Gastrocnemius medialis (tissue), 4 donors: ENCODE results near the gene NXN.

Experiments used
- POLR2A ChIP-seq, 2 donors: fragments of 450-650 bp; IDR thresholded peaks; one replicate each; pipeline ENCODE4 v1.6.1; 2017; ENCODE audit warnings: antibody characterized with exemption in 2 of 2, mild to moderate bottlenecking in 2 of 2, moderate library complexity in 2 of 2
- TF ChIP-seq, protein P1 (sequence below), 5 experiments: fragments of 450-650 bp in 3 of 5; fragments of 200-600 bp in 2 of 5; sonication (generic) in 2 of 5; IDR thresholded peaks in 4 of 5; conservative IDR thresholded peaks in 1 of 5; 1 replicate in 4 of 5; 2 replicates in 1 of 5; pipeline ENCODE4 v1.5.1; 2016 to 2019; ENCODE audit warnings: antibody characterized with exemption in 5 of 5, mild to moderate bottlenecking in 3 of 5, moderate library complexity in 3 of 5

GRCh38 chr17:951325-952132 is 28.0 kb downstream of the NXN start:
- TF ChIP-seq, protein P1, sequence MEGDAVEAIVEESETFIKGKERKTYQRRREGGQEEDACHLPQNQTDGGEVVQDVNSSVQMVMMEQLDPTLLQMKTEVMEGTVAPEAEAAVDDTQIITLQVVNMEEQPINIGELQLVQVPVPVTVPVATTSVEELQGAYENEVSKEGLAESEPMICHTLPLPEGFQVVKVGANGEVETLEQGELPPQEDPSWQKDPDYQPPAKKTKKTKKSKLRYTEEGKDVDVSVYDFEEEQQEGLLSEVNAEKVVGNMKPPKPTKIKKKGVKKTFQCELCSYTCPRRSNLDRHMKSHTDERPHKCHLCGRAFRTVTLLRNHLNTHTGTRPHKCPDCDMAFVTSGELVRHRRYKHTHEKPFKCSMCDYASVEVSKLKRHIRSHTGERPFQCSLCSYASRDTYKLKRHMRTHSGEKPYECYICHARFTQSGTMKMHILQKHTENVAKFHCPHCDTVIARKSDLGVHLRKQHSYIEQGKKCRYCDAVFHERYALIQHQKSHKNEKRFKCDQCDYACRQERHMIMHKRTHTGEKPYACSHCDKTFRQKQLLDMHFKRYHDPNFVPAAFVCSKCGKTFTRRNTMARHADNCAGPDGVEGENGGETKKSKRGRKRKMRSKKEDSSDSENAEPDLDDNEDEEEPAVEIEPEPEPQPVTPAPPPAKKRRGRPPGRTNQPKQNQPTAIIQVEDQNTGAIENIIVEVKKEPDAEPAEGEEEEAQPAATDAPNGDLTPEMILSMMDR (IDR thresholded peaks at IDR 0.05 in 4 of 5, conservative IDR thresholded peaks at IDR 0.05 in 1 of 5) = no peak
- TF ChIP-seq POLR2A (IDR thresholded peaks at IDR 0.05) = no peak
